Activated CD8-positive, alpha-beta memory T cell treated with anti-CD3 and anti-CD28 coated beads, Interleukin-2, amount 50 U/mL, for 1 hour (primary cell): ENCODE results near the gene PPP6R3.
"Not testable (repeated sequence)": the region's sequence is repeated elsewhere in the genome, so short reads cannot be mapped to it uniquely, and the experiment has no call there.

Experiments
- DNase-seq: peaks from one replicate; pipeline ENCODE4 v3.0.0-alpha.2; 2020; ENCODE audit errors: extremely low read depth

Gene PPP6R3

DNA sequence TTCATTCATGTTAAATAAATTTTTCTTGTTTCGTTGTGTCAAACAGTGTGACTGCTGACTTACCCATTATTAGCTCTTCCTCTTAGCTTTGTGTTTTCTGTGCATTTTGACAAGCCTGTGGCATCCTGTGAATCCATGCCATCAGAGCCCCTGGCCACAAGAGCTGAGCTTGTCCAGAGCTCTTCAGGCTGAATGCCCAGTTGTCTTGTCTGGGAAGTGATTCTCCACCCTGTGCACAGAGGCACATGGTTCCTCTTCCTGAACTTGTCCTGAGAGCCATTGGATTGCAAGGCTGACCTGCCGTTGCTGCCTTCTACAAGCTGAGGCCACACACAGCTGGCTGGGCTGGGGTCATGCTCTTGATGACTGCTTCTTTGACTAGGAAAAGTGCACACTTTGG lies 64.1 kb downstream of the PPP6R3 start:
- no peak for DNase-seq

- DNase-seq: no peak
Observed at GRCh38 chr11:68525336-68525735, 64.8 kb downstream of the PPP6R3 start.

GRCh38 chr11:68525930-68526329 lies 65.4 kb downstream of the PPP6R3 start:
- no peak for DNase-seq

DNA sequence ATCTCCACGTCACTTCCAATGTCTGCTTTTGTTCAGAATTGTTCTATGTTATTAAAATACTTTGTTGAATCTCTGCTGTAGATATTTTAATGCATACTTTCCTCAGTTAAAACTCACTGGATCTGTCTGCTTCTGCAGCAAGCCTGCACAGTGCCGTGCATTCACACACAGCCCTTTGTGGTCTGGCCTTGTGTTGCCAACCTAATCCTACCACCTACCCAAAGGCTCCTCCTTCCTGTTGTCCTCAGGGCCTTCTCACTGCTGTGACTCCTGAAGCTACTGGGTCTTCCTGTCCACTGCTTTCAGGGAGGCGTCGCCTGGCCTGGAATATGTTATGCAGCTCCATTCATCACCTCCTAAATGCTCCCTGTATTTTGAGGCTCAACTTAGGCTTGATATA lies 67.0 kb downstream of the PPP6R3 start:
- DNase-seq: no peak

DNA sequence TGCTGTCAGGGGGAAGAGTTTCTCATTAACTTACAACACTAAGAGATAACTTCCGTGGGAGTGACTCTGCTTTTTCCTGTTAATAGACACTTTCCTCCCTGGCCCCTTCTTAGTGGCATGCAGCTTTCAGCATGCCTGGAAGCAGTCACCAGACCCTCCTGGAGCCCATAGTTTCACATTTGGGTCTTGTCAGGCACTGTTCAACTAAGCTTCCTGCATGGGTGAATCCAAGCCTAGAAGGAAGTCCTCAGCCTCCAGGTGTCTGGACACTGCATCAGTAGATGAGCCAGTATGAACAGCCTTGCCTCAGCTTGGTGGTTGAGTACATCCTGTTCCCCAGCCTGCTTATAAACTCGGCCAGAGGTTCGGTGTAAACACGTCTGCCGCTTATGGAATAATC lies 68.1 kb downstream of the PPP6R3 start:
- DNase-seq: no peak

DNA sequence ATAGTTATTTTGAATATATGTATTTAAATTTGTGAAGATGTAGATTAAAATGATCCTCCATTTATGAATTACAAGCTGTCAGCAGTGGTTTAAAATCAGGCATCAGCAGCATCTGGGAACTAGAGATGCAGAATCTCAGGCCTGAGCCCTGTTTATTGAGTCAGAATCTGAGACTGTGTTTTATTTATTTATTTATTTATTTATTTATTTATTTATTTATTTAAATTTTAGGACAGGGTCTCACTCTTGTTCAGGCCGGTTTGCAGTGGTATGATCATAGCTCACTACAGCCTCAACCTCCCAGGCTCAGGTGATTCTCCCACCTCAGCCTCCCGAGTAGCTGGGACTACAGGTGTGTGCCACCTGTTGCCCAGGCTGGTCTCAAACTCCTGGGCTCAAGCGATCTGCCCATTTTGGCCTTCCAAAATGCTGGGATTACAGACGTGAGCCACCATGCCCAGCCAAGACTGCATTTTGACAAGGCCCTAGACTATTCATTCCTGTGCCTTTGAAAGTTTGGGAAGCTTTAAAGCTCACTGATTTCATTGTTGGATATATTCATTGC lies 70.7 kb downstream of the PPP6R3 start:
- no peak for DNase-seq

GRCh38 chr11:68532727-68533369 lies 72.3 kb downstream of the PPP6R3 start:
- DNase-seq: no peak

DNA sequence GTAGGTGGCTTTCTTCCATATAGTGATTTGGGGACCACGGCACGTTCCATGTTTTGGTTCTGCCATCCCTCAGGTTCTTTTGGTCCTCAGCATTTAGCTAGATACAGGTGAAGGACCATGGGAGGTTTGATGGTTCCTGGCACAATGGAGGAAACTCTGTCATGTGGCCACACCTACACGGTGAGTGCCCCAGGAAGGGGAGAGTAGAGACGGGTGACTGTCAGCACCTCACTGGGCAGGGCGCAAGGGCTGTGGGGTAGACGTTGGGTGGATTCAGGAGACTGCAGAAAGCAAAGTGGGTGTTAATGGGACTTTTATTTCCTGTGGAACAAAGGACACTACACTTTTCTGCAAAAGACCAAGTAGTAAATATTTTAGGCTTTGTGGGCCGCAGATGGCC lies 73.4 kb downstream of the PPP6R3 start:
- no peak for DNase-seq

DNA sequence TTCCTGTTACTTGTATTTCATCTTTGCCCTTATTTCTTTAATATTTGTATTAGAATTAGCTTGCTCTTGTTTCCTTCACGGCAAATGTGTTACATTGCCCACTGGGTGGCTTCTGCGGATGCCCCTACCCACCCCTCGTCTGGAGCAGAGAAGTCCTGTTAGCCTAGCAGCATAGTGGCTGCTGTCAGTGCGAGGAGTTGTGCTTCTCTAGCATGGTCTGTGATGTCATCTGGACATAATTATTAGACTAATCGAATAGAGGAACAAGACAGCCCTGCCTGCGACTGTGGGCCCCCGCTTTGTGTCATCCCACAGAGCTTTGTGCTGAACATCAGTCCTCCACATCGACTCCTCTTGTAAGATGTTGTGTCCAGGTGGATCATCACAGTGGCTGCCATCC lies 74.5 kb downstream of the PPP6R3 start:
- no peak for DNase-seq

GRCh38 chr11:68536706-68537105 lies 76.2 kb downstream of the PPP6R3 start:
- no peak for DNase-seq

GRCh38 chr11:68538025-68538424 lies 77.5 kb downstream of the PPP6R3 start:
- no peak for DNase-seq

GRCh38 chr11:68539395-68539794 lies 78.8 kb downstream of the PPP6R3 start:
- DNase-seq: no peak

- DNase-seq: not testable (repeated sequence)
Observed at GRCh38 chr11:68540504-68540903, 80.0 kb downstream of the PPP6R3 start.

DNA sequence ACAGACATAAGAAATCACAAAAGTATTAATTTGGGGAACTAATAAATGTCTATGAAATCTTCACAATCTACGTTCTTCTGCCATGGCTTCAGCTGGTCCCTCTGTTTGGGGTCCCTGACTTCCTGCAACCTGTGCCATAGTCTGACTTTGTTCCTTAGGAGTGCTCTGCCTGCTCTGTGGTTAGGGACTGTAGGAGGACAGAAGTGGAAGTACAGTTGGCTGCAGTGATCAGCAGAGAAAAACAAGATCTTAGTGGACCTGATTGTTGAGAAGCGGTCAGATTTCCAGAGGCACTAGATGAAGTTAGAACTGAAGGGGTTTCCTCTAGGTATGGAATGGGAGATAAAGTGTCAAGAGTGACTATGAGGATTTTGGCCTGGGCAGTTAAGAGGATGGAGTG lies 80.6 kb downstream of the PPP6R3 start:
- DNase-seq: no peak

DNA sequence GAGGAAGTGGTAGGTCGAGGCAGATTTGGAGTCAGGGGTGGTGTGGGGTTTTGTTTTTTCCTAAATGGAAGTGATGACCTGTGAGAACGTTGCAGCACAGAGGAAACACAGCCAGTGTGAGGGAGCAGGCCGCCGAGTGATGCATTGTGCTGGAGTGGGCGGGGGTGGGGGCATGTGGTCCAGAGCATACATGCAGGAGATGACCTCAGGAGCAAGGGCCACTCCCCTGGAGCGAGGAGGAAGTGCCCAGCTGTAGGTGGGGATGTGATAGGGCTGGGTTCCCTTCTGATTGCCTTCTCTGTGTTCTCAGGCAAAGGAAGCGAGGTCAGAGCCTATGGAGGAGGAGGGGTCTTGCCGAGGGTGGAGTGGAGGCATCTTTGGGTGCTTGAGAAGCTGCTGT lies 81.4 kb downstream of the PPP6R3 start:
- DNase-seq: no peak

DNA sequence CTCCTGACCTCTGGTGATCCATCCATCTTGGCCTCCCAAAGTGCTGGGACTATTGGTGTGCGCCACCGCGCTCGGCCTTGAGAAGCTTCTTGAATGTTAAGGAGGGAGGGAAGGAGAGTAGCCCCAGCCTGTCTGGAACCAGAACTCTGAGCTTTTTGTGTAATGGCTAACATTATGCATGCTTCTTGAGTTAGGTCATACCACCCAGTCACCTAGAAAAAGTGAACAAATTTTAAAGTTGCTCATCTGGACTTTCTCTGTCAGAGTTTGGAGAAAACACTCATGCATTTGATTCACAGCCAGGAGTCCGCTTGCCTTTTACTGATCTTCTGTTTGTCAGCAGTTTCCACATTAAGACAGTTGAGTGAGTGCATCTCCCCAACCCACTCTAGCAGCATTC lies 82.1 kb downstream of the PPP6R3 start:
- no peak for DNase-seq

DNA sequence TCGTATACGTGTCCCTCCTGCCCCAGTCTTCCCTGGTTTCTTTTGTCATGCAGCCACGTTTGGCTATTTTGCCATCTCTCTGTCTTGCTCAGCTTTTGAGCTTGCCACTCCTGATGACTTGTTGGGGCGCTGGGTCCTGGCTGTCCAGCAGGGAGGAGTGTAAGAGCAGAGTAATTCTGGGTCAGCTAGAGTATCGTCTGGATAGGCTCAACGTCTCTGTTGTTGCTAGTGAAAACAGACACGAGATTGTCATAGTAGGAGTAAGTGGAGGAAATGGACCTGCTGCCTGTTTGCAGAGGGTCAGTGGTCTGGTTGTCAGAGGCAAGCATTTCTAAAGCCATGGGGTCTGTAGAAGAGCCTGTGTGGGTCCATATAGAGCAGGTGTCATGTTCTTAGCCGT lies 83.0 kb downstream of the PPP6R3 start:
- no peak for DNase-seq

DNA sequence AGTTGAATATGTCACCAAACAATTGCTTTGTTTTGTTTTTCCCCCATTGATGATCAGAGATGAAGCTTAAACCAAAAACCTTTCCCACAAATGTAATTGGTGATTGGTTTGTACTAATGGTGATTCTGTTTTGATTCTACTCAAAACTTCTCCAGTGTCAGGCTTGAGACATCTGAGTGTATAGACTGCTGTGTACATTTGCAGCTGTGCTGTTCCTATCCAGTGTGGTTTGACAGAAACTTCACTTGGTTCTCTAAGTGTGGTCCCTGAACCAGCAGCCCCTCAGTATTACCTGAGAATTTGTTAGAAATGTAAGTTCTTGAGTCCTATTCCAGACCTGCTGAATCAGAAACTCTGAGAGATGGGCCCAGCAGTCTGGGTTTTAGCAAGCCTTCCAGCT lies 84.8 kb downstream of the PPP6R3 start:
- no peak for DNase-seq

DNA sequence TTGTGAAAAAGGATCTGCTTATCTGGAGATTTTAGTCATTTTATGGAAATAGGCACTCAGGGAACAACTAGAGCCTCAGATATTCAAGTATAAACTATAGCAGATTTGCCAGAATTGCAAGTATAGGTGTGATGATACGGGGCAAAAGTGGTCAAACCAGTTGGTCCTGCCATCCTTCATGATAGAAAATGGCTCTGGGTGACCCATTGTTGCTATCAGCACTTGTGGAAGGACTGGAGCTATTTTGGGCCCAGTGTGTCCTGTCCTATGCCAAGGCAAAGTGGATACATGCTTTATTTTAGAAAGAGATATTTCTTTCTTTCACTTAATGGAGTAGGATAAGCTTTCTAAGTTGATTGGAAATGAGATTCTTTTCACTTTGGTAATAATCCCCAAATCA lies 85.2 kb downstream of the PPP6R3 start:
- DNase-seq: no peak

- DNase-seq: no peak
Observed at GRCh38 chr11:68546555-68546954, 86.0 kb downstream of the PPP6R3 start.

DNA sequence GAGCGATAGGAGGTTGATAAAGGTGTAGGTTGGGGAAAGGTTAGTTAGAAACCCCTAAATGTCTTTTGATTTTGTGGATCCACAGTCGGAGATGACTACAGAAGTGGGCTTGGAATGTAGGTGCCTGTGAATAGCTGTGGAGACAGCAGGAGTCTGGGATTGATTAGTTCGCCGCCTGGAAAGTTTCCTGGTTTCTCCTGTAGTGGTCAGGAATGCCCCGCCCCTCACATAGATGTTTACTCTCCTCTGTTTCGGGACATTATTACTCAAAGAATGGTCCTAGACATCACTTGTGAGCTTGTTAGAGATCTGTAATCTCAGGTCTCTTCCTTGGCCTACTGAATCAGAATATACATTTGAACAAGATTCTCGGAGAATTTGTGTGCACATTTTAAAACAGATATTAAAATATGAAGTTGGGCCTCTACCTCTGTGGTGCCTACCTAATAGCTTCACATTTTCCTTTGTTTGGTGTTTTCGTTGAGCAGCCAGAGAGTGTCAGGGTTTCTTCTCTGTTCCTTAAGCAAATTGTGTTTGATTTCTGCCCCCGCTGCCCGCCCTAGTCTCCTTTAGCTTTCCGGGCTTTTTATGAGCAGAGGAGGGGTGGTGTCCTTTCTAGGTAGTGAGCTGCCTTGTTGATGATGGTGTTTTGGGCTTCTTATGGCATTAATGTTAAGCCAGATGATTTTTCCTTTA lies 89.4 kb downstream of the PPP6R3 start:
- no peak for DNase-seq

- DNase-seq: no peak
Observed at GRCh38 chr11:68550485-68550817, 89.9 kb downstream of the PPP6R3 start.

- DNase-seq: no peak
Observed at GRCh38 chr11:68551223-68551622, 90.7 kb downstream of the PPP6R3 start.

DNA sequence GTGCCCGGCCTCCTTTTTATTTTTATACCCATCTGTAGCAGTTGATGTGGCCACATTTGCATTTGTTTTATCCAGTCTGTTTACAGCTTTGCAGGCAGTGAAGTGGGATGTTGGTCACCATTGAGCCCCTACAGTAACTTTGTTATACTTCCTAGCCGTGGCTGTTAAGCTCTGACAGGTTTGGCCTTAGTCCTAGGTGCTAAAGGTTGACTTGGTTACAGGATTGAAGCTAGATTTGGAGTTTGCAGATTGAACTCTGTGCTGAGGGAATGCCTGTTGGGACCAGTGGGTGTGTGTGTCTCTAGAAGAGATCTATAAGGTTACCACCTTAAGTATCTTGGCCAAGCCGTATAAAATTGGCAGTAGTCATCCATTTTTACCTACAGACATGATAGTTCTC lies 91.2 kb downstream of the PPP6R3 start:
- no peak for DNase-seq
